GM12878 (cell line): Measurements from ENCODE around the gene PMAIP1.

Source experiments
- ASH2L ChIP-seq: fragments of 300-600, 200-600 bp; sonication (generic); IDR thresholded peaks from 2 replicates; pipeline ENCODE4 v1.6.1; 2017; ENCODE audit warnings: low read depth, mild to moderate bottlenecking, borderline replicate concordance
- EZH2 ChIP-seq: IDR thresholded peaks from 2 replicates; pipeline ENCODE4 v1.6.1; 2012; ENCODE audit warnings: low read depth, mild to moderate bottlenecking, control low read depth, inconsistent platforms, low read length, borderline replicate concordance; ENCODE audit not compliant: control insufficient read depth
- FOXK2 ChIP-seq: fragments of 450-650 bp; IDR thresholded peaks from 2 replicates; pipeline ENCODE4 v1.6.1; 2017; ENCODE audit warnings: mild to moderate bottlenecking, moderate library complexity
- GABPA ChIP-seq: IDR thresholded peaks from 2 replicates; pipeline ENCODE4 v1.6.1; 2014; ENCODE audit warnings: antibody characterized with exemption, low read depth, mild to moderate bottlenecking, inconsistent platforms
- NR2C2 ChIP-seq: IDR thresholded peaks from 2 replicates; pipeline ENCODE4 v1.6.1; 2011; ENCODE audit warnings: borderline replicate concordance, low read depth; ENCODE audit not compliant: control insufficient read depth, insufficient read length
- POLR2A ChIP-seq: IDR thresholded peaks from 2 replicates; pipeline ENCODE4 v1.6.1; 2011; ENCODE audit warnings: low read depth, mild to moderate bottlenecking, low read length
- TCF12 ChIP-seq: IDR thresholded peaks from 2 replicates; pipeline ENCODE4 v1.6.1; 2011; ENCODE audit warnings: low read depth, mild to moderate bottlenecking, low read length
- USF1 ChIP-seq: IDR thresholded peaks from 2 replicates; pipeline ENCODE4 v1.6.1; 2011; ENCODE audit warnings: borderline replicate concordance, low read depth, mild to moderate bottlenecking, moderate library complexity, mixed read lengths, low read length; ENCODE audit not compliant: insufficient read depth; ENCODE audit errors: extremely low read length
- TF ChIP-seq, protein P1 (sequence below), 3 experiments: IDR thresholded peaks in 2 of 3; conservative IDR thresholded peaks in 1 of 3; 2 replicates each; pipeline ENCODE4 v1.5.1; 2011; ENCODE audit warnings: low read depth in 3 of 3, low read length in 3 of 3, mild to moderate bottlenecking in 3 of 3, control low read depth in 2 of 3, moderate library complexity in 2 of 3, inconsistent platforms in 1 of 3, mixed read lengths in 1 of 3; ENCODE audit not compliant: control insufficient read depth in 2 of 3, insufficient read depth in 1 of 3; ENCODE audit errors: extremely low read depth in 1 of 3

GRCh38 chr18:59865241-59865986 lies 34.4 kb upstream of the PMAIP1 start:
- TF ChIP-seq POLR2A (no peak), GABPA (no peak), TCF12 (no peak), FOXK2 (no peak), EZH2 (no peak), ASH2L (no peak), USF1 (no peak), NR2C2 (no peak)
- TF ChIP-seq, protein P1, sequence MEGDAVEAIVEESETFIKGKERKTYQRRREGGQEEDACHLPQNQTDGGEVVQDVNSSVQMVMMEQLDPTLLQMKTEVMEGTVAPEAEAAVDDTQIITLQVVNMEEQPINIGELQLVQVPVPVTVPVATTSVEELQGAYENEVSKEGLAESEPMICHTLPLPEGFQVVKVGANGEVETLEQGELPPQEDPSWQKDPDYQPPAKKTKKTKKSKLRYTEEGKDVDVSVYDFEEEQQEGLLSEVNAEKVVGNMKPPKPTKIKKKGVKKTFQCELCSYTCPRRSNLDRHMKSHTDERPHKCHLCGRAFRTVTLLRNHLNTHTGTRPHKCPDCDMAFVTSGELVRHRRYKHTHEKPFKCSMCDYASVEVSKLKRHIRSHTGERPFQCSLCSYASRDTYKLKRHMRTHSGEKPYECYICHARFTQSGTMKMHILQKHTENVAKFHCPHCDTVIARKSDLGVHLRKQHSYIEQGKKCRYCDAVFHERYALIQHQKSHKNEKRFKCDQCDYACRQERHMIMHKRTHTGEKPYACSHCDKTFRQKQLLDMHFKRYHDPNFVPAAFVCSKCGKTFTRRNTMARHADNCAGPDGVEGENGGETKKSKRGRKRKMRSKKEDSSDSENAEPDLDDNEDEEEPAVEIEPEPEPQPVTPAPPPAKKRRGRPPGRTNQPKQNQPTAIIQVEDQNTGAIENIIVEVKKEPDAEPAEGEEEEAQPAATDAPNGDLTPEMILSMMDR (IDR thresholded peaks at IDR 0.05 in 2 of 3, conservative IDR thresholded peaks at IDR 0.05 in 1 of 3; ENCODE audit: control insufficient read depth in 2 of 3, extremely low read depth in 1 of 3, insufficient read depth in 1 of 3, low read depth in 3 of 3, low read length in 3 of 3) = no peak
